Posterior cingulate gyrus (tissue), 11 donors: Measurements from ENCODE around the gene PSMG3.

Experiments
- DNase-seq, 10 donors: peaks; one replicate each; pipeline versions ENCODE4 v3.0.0 to v3.0.0-alpha.2; 2020 to 2021; ENCODE audit warnings: mixed read lengths in 3 of 10
- intact Hi-C: fragments of 100-400 bp; cut with DNase I; formaldehyde crosslinking; loops from one replicate; pipeline ENCODE4 v1.15.1; 2023

Gene PSMG3

GRCh38 chr7:1569833-1570632 lies at the start of gene PSMG3:
TSS of gene PSMG3 (minus strand) at chr7:1570032. CDS start at chr7:1569339, 693 bp downstream.
- DNase-seq, result peak; percentile 83 to 99 (median 92)
- intact Hi-C loops, result loop anchor here (2.0 to 10.0 kb wide), 2 partner anchors 65 to 775 kb away; partner anchors contain the start of gene INTS1

GRCh38 chr7:1618475-1618874 lies 48.6 kb upstream of the PSMG3 start:
- peak in 1 of 10 donors; percentile 1 for DNase-seq
- intact Hi-C loops, result no loop called here

- intact Hi-C loops, result no loop called here
- DNase-seq, result peak in 2 of 10 donors; percentile 62 to 66
Measured at GRCh38 chr7:1617957-1618356, 48.1 kb upstream of the PSMG3 start.

- intact Hi-C loops, result no loop called here
- peak in 2 of 10 donors; percentile 73 to 78 for DNase-seq
Measured at GRCh38 chr7:1616741-1617140, 46.9 kb upstream of the PSMG3 start.

GRCh38 chr7:1611708-1612241 lies 41.9 kb upstream of the PSMG3 start:
- DNase-seq, result peak in 9 of 10 donors; percentile 31 to 94 (median 63)

GRCh38 chr7:1610678-1611302 lies 41.0 kb upstream of the PSMG3 start:
- peak in 3 of 10 donors; percentile 49 to 79 (median 77) for DNase-seq
- intact Hi-C loops, result no loop called here

More at GRCh38 chr7:1611708-1612241, 41.9 kb upstream of the PSMG3 start:
- intact Hi-C loops, result no loop called here

- DNase-seq, result peak in 3 of 10 donors; percentile 60 to 71 (median 70)
- intact Hi-C loops, result no loop called here
Measured at GRCh38 chr7:1610013-1610677, 40.3 kb upstream of the PSMG3 start.

- DNase-seq, result peak in 3 of 10 donors; percentile 63 to 72 (median 65)
- intact Hi-C loops, result no loop called here
Measured at GRCh38 chr7:1609023-1609422, 39.2 kb upstream of the PSMG3 start.

- intact Hi-C loops, result no loop called here
- DNase-seq, result peak in 3 of 10 donors; percentile 43 to 67 (median 67)
Measured at GRCh38 chr7:1608318-1608717, 38.5 kb upstream of the PSMG3 start.

- intact Hi-C loops, result no loop called here
- DNase-seq, result peak in 2 of 10 donors; percentile 46 to 70
Measured at GRCh38 chr7:1607696-1608095, 37.9 kb upstream of the PSMG3 start.

- DNase-seq, result peak in 1 of 10 donors; percentile 26
- intact Hi-C loops, result no loop called here
Measured at GRCh38 chr7:1607001-1607400, 37.2 kb upstream of the PSMG3 start.

- peak in 2 of 10 donors; percentile 32 to 54 for DNase-seq
- intact Hi-C loops, result no loop called here
Measured at GRCh38 chr7:1604383-1604782, 34.6 kb upstream of the PSMG3 start.

GRCh38 chr7:1603346-1604225 lies 33.8 kb upstream of the PSMG3 start:
- DNase-seq, result peak in 3 of 10 donors; percentile 64 to 71 (median 68)
- intact Hi-C loops, result no loop called here

GRCh38 chr7:1602386-1602785 lies 32.6 kb upstream of the PSMG3 start:
- intact Hi-C loops, result no loop called here
- DNase-seq, result peak in 3 of 10 donors; percentile 45 to 73 (median 53)

GRCh38 chr7:1601956-1602355 lies 32.1 kb upstream of the PSMG3 start:
- intact Hi-C loops, result no loop called here
- peak in 3 of 10 donors; percentile 52 to 64 (median 54) for DNase-seq

GRCh38 chr7:1599640-1600395 lies 30.0 kb upstream of the PSMG3 start:
- intact Hi-C loops, result no loop called here
- DNase-seq, result peak in 3 of 10 donors; percentile 50 to 80 (median 72)

GRCh38 chr7:1598961-1599639 lies 29.3 kb upstream of the PSMG3 start:
- intact Hi-C loops, result no loop called here
- DNase-seq, result peak in 3 of 10 donors; percentile 47 to 71 (median 57)

GRCh38 chr7:1598286-1598685 lies 28.5 kb upstream of the PSMG3 start:
- peak in 2 of 10 donors; percentile 29 to 78 for DNase-seq
- intact Hi-C loops, result no loop called here
